ENCODE results near the gene GPR55.

GRCh38 chr2:230967113-230967512, 42.1 kb upstream of the GPR55 start:
- TF ChIP-seq, protein P1, sequence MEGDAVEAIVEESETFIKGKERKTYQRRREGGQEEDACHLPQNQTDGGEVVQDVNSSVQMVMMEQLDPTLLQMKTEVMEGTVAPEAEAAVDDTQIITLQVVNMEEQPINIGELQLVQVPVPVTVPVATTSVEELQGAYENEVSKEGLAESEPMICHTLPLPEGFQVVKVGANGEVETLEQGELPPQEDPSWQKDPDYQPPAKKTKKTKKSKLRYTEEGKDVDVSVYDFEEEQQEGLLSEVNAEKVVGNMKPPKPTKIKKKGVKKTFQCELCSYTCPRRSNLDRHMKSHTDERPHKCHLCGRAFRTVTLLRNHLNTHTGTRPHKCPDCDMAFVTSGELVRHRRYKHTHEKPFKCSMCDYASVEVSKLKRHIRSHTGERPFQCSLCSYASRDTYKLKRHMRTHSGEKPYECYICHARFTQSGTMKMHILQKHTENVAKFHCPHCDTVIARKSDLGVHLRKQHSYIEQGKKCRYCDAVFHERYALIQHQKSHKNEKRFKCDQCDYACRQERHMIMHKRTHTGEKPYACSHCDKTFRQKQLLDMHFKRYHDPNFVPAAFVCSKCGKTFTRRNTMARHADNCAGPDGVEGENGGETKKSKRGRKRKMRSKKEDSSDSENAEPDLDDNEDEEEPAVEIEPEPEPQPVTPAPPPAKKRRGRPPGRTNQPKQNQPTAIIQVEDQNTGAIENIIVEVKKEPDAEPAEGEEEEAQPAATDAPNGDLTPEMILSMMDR (conservative IDR thresholded peaks at IDR 0.05): no peak
- no peak for TF ChIP-seq ZFX (IDR thresholded peaks at IDR 0.05)

Measured in C4-2B (cell line).